ENCODE data around the gene CENPA. TPM values are rescaled to one million over a fixed set of nuclear protein-coding genes. Genes with fewer than 3 reads are reported as not detected.

CENPA gene
- total RNA-seq, 1 experiment from 2014 or later: 38.4 TPM

DNA sequence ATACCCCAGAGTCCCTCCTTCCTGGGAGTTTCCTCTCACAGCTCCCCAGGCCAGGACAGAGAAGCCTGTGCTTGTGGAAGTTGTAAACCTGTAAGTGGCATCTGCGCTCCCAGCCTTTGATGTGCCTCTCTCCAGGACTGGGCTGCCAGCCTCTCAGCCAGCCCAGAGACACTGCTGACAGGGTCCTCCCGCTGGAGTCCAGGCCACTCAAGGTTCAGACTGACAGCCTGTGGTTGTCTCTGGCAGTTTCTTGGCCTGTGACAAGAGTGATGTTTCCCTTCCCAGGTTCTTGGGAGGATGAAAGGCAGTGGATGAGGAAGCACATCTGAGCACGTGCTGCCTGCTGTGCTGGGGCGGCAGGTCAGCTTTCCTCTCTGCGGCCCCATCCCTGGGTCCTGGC lies 18.7 kb upstream of the CENPA start:
- Mint-ChIP-seq H3K4me1 (ENCODE audit: low read depth, unreplicated experiment) (peaks cover 29% of the 10 kb centered on the region), H3K27ac (ENCODE audit: unreplicated experiment) (no peak overlapping the region), H3K36me3 (ENCODE audit: insufficient read depth, unreplicated experiment) (peaks cover 19% of the 10 kb centered on the region), H3K4me3 (ENCODE audit: unreplicated experiment) (no peak overlapping the region), H3K27me3 (ENCODE audit: insufficient read depth, unreplicated experiment) (no peaks in the 10 kb centered on the region), H3K9me3 (ENCODE audit: unreplicated experiment) (no peaks in the 10 kb centered on the region)
- Histone ChIP-seq H3K4me3 (ENCODE audit: low read depth, low read length) (no peak overlapping the region), H3K4me1 (peaks cover 25% of the 10 kb centered on the region), H3K9me3 (no peaks in the 10 kb centered on the region), H3K27me3 (replicated peaks; ENCODE audit: control insufficient read depth, insufficient read depth, low read length) (no peaks in the 10 kb centered on the region), H3K36me3 (ENCODE audit: control insufficient read depth, insufficient read depth, low read length) (no peaks in the 10 kb centered on the region)
- ChIA-PET CTCF (no interaction called here), POLR2A (no interaction called here)
- intact Hi-C loops (cut with micrococcal nuclease; ENCODE audit: unreplicated experiment): no loop called here
- no peak for DNase-seq
- TF ChIP-seq, protein P1, sequence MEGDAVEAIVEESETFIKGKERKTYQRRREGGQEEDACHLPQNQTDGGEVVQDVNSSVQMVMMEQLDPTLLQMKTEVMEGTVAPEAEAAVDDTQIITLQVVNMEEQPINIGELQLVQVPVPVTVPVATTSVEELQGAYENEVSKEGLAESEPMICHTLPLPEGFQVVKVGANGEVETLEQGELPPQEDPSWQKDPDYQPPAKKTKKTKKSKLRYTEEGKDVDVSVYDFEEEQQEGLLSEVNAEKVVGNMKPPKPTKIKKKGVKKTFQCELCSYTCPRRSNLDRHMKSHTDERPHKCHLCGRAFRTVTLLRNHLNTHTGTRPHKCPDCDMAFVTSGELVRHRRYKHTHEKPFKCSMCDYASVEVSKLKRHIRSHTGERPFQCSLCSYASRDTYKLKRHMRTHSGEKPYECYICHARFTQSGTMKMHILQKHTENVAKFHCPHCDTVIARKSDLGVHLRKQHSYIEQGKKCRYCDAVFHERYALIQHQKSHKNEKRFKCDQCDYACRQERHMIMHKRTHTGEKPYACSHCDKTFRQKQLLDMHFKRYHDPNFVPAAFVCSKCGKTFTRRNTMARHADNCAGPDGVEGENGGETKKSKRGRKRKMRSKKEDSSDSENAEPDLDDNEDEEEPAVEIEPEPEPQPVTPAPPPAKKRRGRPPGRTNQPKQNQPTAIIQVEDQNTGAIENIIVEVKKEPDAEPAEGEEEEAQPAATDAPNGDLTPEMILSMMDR (IDR thresholded peaks at IDR 0.05; ENCODE audit: insufficient read depth in 1 of 2, low read depth in 1 of 2, low read length in 1 of 2, severe bottlenecking in 1 of 2, unreplicated experiment in 1 of 2): no peak
- no TSS peak for BruUV-seq (replicated peaks)

DNA sequence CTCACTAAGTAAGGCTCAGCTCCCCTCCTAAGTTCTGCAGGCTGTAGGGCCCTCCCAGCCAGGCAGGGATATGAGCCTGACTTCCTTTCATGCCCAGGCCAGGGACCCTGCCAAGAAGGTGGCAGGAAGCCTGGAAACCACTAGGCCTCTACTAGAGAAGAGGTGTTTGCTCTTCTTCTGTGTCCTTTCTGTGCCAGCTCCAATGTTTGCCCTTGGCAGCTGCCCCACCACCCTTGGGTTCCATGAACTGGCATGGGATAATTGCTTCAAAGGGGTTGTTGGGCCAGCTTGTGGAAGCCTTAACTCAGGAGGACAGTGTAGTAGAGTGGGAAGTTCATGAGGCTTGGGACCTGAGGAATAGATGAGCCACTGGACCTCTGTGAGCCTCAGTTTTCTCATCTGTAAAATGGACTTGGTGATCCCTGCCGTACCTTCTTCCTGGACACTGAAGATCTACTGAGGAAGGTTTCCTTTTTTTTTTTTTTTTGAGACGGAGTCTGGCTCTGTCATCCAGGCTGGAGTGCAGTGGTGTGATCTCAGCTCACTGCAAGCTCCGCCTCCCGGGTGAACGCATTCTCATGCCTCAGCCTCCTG lies 17.9 kb upstream of the CENPA start:
- Mint-ChIP-seq H3K4me3 (ENCODE audit: unreplicated experiment) (no peak overlapping the region), H3K4me1 (ENCODE audit: low read depth, unreplicated experiment) (peaks cover 33% of the 10 kb centered on the region), H3K27ac (ENCODE audit: unreplicated experiment) (no peak overlapping the region), H3K9me3 (ENCODE audit: unreplicated experiment) (no peaks in the 10 kb centered on the region), H3K27me3 (ENCODE audit: insufficient read depth, unreplicated experiment) (no peaks in the 10 kb centered on the region), H3K36me3 (ENCODE audit: insufficient read depth, unreplicated experiment) (peaks cover 19% of the 10 kb centered on the region)
- DNase-seq: no peak
- Histone ChIP-seq H3K27me3 (replicated peaks; ENCODE audit: control insufficient read depth, insufficient read depth, low read length) (no peaks in the 10 kb centered on the region), H3K36me3 (ENCODE audit: control insufficient read depth, insufficient read depth, low read length) (no peaks in the 10 kb centered on the region), H3K4me3 (ENCODE audit: low read depth, low read length) (no peak overlapping the region), H3K4me1 (peaks cover 26% of the 10 kb centered on the region), H3K9me3 (no peaks in the 10 kb centered on the region)
- CTCF ChIA-PET: interaction anchor here (0.6 kb wide), 1 partner anchor 468 kb away, joined by 4 read pairs; no protein-coding TSS in a partner anchor
- TF ChIP-seq, protein P1 (IDR thresholded peaks at IDR 0.05; ENCODE audit: insufficient read depth in 1 of 2, low read depth in 1 of 2, low read length in 1 of 2, severe bottlenecking in 1 of 2, unreplicated experiment in 1 of 2): no peak
- POLR2A ChIA-PET: no interaction called here
- no TSS peak for BruUV-seq (replicated peaks)
- intact Hi-C loops (cut with micrococcal nuclease; ENCODE audit: unreplicated experiment): no loop called here

DNA sequence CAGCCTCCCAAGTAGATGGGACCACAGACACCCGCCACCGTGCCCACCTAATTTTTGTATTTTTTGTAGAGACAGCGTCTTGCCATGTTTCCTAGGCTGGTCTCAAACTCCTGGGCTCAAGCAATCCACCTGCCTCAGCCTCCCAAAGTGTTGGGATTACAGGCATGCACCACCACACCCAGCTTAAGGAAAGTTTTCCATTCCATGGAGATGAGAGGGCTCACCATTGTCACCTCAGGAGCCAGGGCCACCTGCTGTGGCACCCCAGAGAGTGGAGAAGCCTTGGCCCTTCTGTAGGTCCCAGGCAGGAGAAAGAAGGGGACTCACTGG lies 17.1 kb upstream of the CENPA start:
- DNase-seq: no peak
- Mint-ChIP-seq H3K36me3 (ENCODE audit: insufficient read depth, unreplicated experiment) (peaks cover 14% of the 10 kb centered on the region), H3K4me1 (ENCODE audit: low read depth, unreplicated experiment) (peaks cover 26% of the 10 kb centered on the region), H3K27me3 (ENCODE audit: insufficient read depth, unreplicated experiment) (no peaks in the 10 kb centered on the region), H3K4me3 (ENCODE audit: unreplicated experiment) (no peak overlapping the region), H3K9me3 (ENCODE audit: unreplicated experiment) (no peaks in the 10 kb centered on the region), H3K27ac (ENCODE audit: unreplicated experiment) (peak overlapping the region; percentile 57)
- TF ChIP-seq, protein P1 (IDR thresholded peaks at IDR 0.05; ENCODE audit: insufficient read depth in 1 of 2, low read depth in 1 of 2, low read length in 1 of 2, severe bottlenecking in 1 of 2, unreplicated experiment in 1 of 2): no peak
- Histone ChIP-seq H3K4me1 (peaks cover 19% of the 10 kb centered on the region), H3K9me3 (no peaks in the 10 kb centered on the region), H3K36me3 (ENCODE audit: control insufficient read depth, insufficient read depth, low read length) (no peaks in the 10 kb centered on the region), H3K4me3 (ENCODE audit: low read depth, low read length) (no peak overlapping the region), H3K27me3 (replicated peaks; ENCODE audit: control insufficient read depth, insufficient read depth, low read length) (no peaks in the 10 kb centered on the region)
- intact Hi-C loops (cut with micrococcal nuclease; ENCODE audit: unreplicated experiment): no loop called here
- ChIA-PET POLR2A (no interaction called here), CTCF (no interaction called here)
- BruUV-seq (replicated peaks): no TSS peak
